Measurements from ENCODE around the gene LRRC18.

LRRC18 gene

GRCh38 chr10:48958598-48959190 is 19.1 kb upstream of the LRRC18 start:
- no peak overlapping the region for H3K4me3 ChIP-seq (ENCODE audit: low read depth, low read length)
- no peak for TF ChIP-seq CTCF (IDR thresholded peaks at IDR 0.05; ENCODE audit: low read depth, low read length)

GRCh38 chr10:48957361-48958151 is 17.9 kb upstream of the LRRC18 start:
- H3K4me3 ChIP-seq (ENCODE audit: low read depth, low read length): no peak overlapping the region
- TF ChIP-seq CTCF (IDR thresholded peaks at IDR 0.05; ENCODE audit: low read depth, low read length): no peak

DNA sequence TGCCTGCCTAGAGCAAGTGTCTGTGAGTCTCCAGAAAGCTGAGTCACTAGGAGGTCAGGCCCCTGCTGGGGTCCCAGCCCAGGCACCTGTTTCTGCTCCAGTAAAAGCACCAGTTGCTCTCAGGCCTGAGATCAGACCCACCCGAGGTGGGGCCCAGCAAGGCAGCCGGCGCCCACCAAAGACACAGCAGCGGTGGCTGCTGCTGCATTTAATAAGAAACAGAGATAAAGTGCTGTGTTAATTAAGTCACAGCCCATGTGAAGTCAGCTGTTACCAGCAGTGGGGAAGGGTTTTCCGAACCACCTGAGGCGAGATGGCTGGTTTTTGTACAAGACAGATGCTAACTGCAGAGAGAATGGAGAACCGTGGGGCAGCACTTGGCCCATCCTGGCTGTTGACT is 12.1 kb upstream of the LRRC18 start:
- TF ChIP-seq CTCF (IDR thresholded peaks at IDR 0.05; ENCODE audit: low read depth, low read length): no peak
- no peak overlapping the region for H3K4me3 ChIP-seq (ENCODE audit: low read depth, low read length)

- TF ChIP-seq CTCF (IDR thresholded peaks at IDR 0.05; ENCODE audit: low read depth, low read length): no peak
- no peak overlapping the region for H3K4me3 ChIP-seq (ENCODE audit: low read depth, low read length)
Measured at GRCh38 chr10:48948470-48949037, 8.9 kb upstream of the LRRC18 start.

DNA sequence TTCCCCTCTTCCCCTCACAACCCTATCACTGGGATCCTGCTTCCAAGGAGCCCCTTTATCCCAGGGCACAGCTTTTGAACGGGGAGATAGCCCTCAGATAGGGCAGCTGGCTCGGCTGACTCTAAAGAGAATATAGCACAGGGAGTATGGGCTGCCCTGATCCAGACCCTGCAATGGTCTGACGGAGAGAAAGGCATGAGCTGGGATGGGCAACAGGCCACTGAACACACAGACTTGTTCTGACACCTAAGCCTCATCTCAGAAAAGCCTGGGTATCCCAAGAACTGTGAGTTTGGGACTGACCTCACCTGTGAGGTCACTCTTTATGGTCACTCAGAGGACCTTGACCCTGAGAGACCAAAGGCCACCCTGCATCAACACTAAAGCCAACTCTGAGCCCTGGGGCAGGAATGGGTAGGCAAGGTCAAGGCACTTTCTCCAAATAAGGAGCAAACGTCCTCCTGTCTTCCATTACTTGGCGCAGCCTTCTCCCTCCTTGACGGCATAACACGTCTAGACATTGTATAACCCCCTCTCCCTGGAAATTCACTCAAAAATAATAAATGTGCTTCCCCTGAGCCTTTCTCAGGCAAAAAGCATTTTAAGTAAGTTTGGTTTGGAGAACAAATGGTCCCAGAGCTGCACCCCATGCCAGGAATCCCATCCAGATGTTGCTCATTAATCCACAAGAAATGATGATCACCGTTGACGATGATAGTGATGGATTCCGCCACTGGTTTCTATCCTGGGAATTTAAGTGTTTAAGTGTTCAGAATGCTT is 8.2 kb upstream of the LRRC18 start:
- H3K4me3 ChIP-seq (ENCODE audit: low read depth, low read length): no peak overlapping the region
- TF ChIP-seq CTCF (IDR thresholded peaks at IDR 0.05; ENCODE audit: low read depth, low read length): no peak

GRCh38 chr10:48946891-48947500 is 7.4 kb upstream of the LRRC18 start:
- H3K4me3 ChIP-seq (ENCODE audit: low read depth, low read length): no peak overlapping the region
- TF ChIP-seq CTCF (IDR thresholded peaks at IDR 0.05; ENCODE audit: low read depth, low read length): no peak
